GM23338 (cell line): ENCODE results near the gene ANKRD6. TPM values are rescaled to one million over a fixed set of nuclear protein-coding genes. Genes with fewer than 3 reads are reported as not detected.

Experiments used
- ATAC-seq: fragments of 200-7000 bp; cut with Tn5 transposase; 3 replicates; pipeline ENCODE4 v1.9.1; 2020
- DNase-seq: peaks from one replicate; pipeline ENCODE4 v3.0.0-alpha.2; 2015; ENCODE audit warnings: low spot score
- H2AFZ ChIP-seq: fragments of 200-600 bp; sonication (generic); 2 replicates; pipeline ENCODE4 v1.8.0; 2016; ENCODE audit warnings: antibody characterized with exemption, mild to moderate bottlenecking, moderate library complexity
- H3F3A ChIP-seq: fragments of 200-600 bp; sonication (generic); replicated peaks from 2 replicates; pipeline ENCODE4 v1.8.0; 2017; ENCODE audit warnings: antibody characterized with exemption, mixed run types, low read depth
- H3K27ac ChIP-seq: fragments of 200-600 bp; sonication (generic); 2 replicates; pipeline ENCODE4 v1.6.1; 2016; ENCODE audit warnings: low read depth
- H3K27me3 ChIP-seq: fragments of 200-600 bp; sonication (generic); 2 replicates; pipeline ENCODE4 v1.8.0; 2016; ENCODE audit warnings: mild to moderate bottlenecking, mixed run types, moderate library complexity; ENCODE audit not compliant: insufficient read depth
- H3K36me3 ChIP-seq: fragments of 200-600 bp; sonication (generic); 2 replicates; pipeline ENCODE4 v1.8.0; 2016; ENCODE audit warnings: mild to moderate bottlenecking; ENCODE audit not compliant: insufficient read depth
- H3K4me1 ChIP-seq: fragments of 200-600 bp; sonication (generic); 2 replicates; pipeline ENCODE4 v1.8.0; 2016; ENCODE audit warnings: mild to moderate bottlenecking, moderate library complexity; ENCODE audit not compliant: insufficient read depth
- H3K4me2 ChIP-seq: fragments of 200-600 bp; sonication (generic); 2 replicates; pipeline ENCODE4 v1.7.1; 2017; ENCODE audit warnings: mixed run types
- H3K4me3 ChIP-seq: fragments of 200-600 bp; sonication (generic); 2 replicates; pipeline ENCODE4 v1.6.1; 2016; ENCODE audit warnings: mixed run types
- H3K79me2 ChIP-seq: fragments of 200-600 bp; sonication (generic); replicated peaks from 2 replicates; pipeline ENCODE4 v1.8.0; 2017; ENCODE audit warnings: mild to moderate bottlenecking; ENCODE audit not compliant: insufficient read depth
- H3K9me2 ChIP-seq: fragments of 200-600 bp; sonication (generic); 2 replicates; pipeline ENCODE4 v1.8.0; 2017; ENCODE audit not compliant: insufficient read depth
- H4K20me1 ChIP-seq: fragments of 200-600 bp; sonication (generic); replicated peaks from 2 replicates; pipeline ENCODE4 v1.8.0; 2017; ENCODE audit warnings: mild to moderate bottlenecking; ENCODE audit not compliant: insufficient read depth
- H3K27ac Mint-ChIP-seq: 2 replicates; pipeline ENCODE4 v1.8.0; 2020; ENCODE audit warnings: inconsistent platforms, mild to moderate bottlenecking, moderate library complexity, mixed read lengths
- H3K27me3 Mint-ChIP-seq: 3 replicates; pipeline ENCODE4 v1.8.0; 2022; ENCODE audit warnings: low read depth, mild to moderate bottlenecking, moderate library complexity, mixed read lengths, inconsistent platforms; ENCODE audit not compliant: insufficient read depth, poor library complexity
- H3K36me3 Mint-ChIP-seq: 3 replicates; pipeline ENCODE4 v1.8.0; 2021; ENCODE audit warnings: low read depth, mild to moderate bottlenecking, inconsistent platforms, moderate library complexity, mixed read lengths
- H3K4me1 Mint-ChIP-seq: 3 replicates; pipeline ENCODE4 v1.8.0; 2020; ENCODE audit warnings: mild to moderate bottlenecking, inconsistent platforms, mixed read lengths
- H3K4me3 Mint-ChIP-seq: 3 replicates; pipeline ENCODE4 v1.8.0; 2021; ENCODE audit warnings: moderate library complexity, mild to moderate bottlenecking, inconsistent platforms, mixed read lengths
- H3K9me3 Mint-ChIP-seq: 3 replicates; pipeline ENCODE4 v1.8.0; 2020; ENCODE audit warnings: moderate library complexity, mild to moderate bottlenecking, inconsistent platforms, mixed read lengths
- CREB1 ChIP-seq: fragments of 250-450 bp; sonication (Bioruptor Pico); IDR thresholded peaks from 2 replicates; pipeline ENCODE4 v1.5.0; 2020; ENCODE audit warnings: low read depth, mild to moderate bottlenecking, moderate library complexity
- EZH2phosphoT487 ChIP-seq: fragments of 200-600 bp; sonication (generic); IDR thresholded peaks from one replicate; pipeline ENCODE4 v1.8.1; 2018; ENCODE audit warnings: antibody characterized with exemption; ENCODE audit not compliant: unreplicated experiment
- JUNB ChIP-seq: IDR thresholded peaks from one replicate; pipeline ENCODE4 v1.6.1; 2016; ENCODE audit warnings: antibody characterized with exemption; ENCODE audit not compliant: unreplicated experiment
- ZNF331 ChIP-seq: fragments of 250-450 bp; sonication (Bioruptor Pico); IDR thresholded peaks from 2 replicates; pipeline ENCODE4 v1.5.0; 2020; ENCODE audit warnings: low read depth, mild to moderate bottlenecking, moderate library complexity
- polyA plus RNA-seq: library from polyadenylated mRNA; unstranded; fragments of >200 nt; fragmentation: Nextera tagmentation; extraction: Ambion mirVana; gene quantifications from 2 replicates; pipeline ENCODE4 v1.2.1, GENCODE V29; 2016
- total RNA-seq: library from RNA; depleted of rRNA; stranded (reverse); fragments of >200 nt; shearing (Covaris generic); gene quantifications from 2 replicates; pipeline ENCODE4 v1.2.3, GENCODE V29; 2014
- TF ChIP-seq, protein P1 (sequence below), 2 experiments: fragments of 200-600 bp in 1 of 2; sonication (generic) in 1 of 2; conservative IDR thresholded peaks; 2 replicates each; pipeline versions ENCODE4 v1.5.1 to v1.6.1; 2016 to 2017; ENCODE audit warnings: antibody characterized with exemption in 2 of 2, low read depth in 2 of 2, mild to moderate bottlenecking in 2 of 2, moderate library complexity in 1 of 2
- TF ChIP-seq, protein P2 (sequence below): fragments of 250-450 bp; sonication (Bioruptor Pico); IDR thresholded peaks from 2 replicates; pipeline ENCODE4 v1.5.0; 2020; ENCODE audit warnings: mild to moderate bottlenecking, moderate library complexity
- TF ChIP-seq, protein P3 (sequence below): IDR thresholded peaks from one replicate; pipeline ENCODE4 v1.6.1; 2018; ENCODE audit warnings: antibody characterized with exemption; ENCODE audit not compliant: unreplicated experiment
- TF ChIP-seq, protein P4 (sequence below): IDR thresholded peaks from 2 replicates; pipeline ENCODE4 v1.6.1; 2016; ENCODE audit warnings: antibody characterized with exemption

ANKRD6 gene
- total and polyA plus RNA-seq, 2 experiments from 2014 or later: 3.2 to 9.2 TPM

- Mint-ChIP-seq H3K27me3 (peaks cover 5% of the 10 kb centered on the region), H3K4me3 (no peak overlapping the region), H3K4me1 (peaks cover 16% of the 10 kb centered on the region), H3K9me3 (no peaks in the 10 kb centered on the region), H3K27ac (no peak overlapping the region), H3K36me3 (no peaks in the 10 kb centered on the region)
- no peak overlapping the region for H2AFZ ChIP-seq
- no peaks in the 10 kb centered on the region for H3K9me2 ChIP-seq
- H3K4me2 ChIP-seq: no peak overlapping the region
- no peaks in the 10 kb centered on the region for H3K36me3 ChIP-seq
- H3K4me3 ChIP-seq: no peak overlapping the region
- no peak overlapping the region for H3K27ac ChIP-seq
- no peaks in the 10 kb centered on the region for H3K4me1 ChIP-seq
- TF ChIP-seq JUNB (no peak), ZNF331 (no peak), CREB1 (CRISPR knock-in tag) (no peak), EZH2phosphoT487 (no peak)
- TF ChIP-seq, protein P1, sequence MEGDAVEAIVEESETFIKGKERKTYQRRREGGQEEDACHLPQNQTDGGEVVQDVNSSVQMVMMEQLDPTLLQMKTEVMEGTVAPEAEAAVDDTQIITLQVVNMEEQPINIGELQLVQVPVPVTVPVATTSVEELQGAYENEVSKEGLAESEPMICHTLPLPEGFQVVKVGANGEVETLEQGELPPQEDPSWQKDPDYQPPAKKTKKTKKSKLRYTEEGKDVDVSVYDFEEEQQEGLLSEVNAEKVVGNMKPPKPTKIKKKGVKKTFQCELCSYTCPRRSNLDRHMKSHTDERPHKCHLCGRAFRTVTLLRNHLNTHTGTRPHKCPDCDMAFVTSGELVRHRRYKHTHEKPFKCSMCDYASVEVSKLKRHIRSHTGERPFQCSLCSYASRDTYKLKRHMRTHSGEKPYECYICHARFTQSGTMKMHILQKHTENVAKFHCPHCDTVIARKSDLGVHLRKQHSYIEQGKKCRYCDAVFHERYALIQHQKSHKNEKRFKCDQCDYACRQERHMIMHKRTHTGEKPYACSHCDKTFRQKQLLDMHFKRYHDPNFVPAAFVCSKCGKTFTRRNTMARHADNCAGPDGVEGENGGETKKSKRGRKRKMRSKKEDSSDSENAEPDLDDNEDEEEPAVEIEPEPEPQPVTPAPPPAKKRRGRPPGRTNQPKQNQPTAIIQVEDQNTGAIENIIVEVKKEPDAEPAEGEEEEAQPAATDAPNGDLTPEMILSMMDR (conservative IDR thresholded peaks at IDR 0.05; ENCODE audit: low read depth in 2 of 2): peak; percentile 28 to 35; a peak in 3 of 4 replicates
- TF ChIP-seq, protein P2, sequence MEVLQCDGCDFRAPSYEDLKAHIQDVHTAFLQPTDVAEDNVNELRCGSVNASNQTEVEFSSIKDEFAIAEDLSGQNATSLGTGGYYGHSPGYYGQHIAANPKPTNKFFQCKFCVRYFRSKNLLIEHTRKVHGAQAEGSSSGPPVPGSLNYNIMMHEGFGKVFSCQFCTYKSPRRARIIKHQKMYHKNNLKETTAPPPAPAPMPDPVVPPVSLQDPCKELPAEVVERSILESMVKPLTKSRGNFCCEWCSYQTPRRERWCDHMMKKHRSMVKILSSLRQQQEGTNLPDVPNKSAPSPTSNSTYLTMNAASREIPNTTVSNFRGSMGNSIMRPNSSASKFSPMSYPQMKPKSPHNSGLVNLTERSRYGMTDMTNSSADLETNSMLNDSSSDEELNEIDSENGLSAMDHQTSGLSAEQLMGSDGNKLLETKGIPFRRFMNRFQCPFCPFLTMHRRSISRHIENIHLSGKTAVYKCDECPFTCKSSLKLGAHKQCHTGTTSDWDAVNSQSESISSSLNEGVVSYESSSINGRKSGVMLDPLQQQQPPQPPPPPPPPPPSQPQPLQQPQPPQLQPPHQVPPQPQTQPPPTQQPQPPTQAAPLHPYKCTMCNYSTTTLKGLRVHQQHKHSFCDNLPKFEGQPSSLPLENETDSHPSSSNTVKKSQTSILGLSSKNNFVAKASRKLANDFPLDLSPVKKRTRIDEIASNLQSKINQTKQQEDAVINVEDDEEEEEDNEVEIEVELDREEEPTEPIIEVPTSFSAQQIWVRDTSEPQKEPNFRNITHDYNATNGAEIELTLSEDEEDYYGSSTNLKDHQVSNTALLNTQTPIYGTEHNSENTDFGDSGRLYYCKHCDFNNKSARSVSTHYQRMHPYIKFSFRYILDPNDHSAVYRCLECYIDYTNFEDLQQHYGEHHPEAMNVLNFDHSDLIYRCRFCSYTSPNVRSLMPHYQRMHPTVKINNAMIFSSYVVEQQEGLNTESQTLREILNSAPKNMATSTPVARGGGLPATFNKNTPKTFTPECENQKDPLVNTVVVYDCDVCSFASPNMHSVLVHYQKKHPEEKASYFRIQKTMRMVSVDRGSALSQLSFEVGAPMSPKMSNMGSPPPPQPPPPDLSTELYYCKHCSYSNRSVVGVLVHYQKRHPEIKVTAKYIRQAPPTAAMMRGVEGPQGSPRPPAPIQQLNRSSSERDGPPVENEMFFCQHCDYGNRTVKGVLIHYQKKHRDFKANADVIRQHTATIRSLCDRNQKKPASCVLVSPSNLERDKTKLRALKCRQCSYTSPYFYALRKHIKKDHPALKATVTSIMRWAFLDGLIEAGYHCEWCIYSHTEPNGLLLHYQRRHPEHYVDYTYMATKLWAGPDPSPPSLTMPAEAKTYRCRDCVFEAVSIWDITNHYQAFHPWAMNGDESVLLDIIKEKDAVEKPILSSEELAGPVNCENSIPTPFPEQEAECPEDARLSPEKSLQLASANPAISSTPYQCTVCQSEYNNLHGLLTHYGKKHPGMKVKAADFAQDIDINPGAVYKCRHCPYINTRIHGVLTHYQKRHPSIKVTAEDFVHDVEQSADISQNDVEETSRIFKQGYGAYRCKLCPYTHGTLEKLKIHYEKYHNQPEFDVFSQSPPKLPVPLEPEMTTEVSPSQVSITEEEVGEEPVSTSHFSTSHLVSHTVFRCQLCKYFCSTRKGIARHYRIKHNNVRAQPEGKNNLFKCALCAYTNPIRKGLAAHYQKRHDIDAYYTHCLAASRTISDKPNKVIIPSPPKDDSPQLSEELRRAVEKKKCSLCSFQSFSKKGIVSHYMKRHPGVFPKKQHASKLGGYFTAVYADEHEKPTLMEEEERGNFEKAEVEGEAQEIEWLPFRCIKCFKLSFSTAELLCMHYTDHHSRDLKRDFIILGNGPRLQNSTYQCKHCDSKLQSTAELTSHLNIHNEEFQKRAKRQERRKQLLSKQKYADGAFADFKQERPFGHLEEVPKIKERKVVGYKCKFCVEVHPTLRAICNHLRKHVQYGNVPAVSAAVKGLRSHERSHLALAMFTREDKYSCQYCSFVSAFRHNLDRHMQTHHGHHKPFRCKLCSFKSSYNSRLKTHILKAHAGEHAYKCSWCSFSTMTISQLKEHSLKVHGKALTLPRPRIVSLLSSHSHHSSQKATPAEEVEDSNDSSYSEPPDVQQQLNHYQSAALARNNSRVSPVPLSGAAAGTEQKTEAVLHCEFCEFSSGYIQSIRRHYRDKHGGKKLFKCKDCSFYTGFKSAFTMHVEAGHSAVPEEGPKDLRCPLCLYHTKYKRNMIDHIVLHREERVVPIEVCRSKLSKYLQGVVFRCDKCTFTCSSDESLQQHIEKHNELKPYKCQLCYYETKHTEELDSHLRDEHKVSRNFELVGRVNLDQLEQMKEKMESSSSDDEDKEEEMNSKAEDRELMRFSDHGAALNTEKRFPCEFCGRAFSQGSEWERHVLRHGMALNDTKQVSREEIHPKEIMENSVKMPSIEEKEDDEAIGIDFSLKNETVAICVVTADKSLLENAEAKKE: no peak
- TF ChIP-seq, protein P3, sequence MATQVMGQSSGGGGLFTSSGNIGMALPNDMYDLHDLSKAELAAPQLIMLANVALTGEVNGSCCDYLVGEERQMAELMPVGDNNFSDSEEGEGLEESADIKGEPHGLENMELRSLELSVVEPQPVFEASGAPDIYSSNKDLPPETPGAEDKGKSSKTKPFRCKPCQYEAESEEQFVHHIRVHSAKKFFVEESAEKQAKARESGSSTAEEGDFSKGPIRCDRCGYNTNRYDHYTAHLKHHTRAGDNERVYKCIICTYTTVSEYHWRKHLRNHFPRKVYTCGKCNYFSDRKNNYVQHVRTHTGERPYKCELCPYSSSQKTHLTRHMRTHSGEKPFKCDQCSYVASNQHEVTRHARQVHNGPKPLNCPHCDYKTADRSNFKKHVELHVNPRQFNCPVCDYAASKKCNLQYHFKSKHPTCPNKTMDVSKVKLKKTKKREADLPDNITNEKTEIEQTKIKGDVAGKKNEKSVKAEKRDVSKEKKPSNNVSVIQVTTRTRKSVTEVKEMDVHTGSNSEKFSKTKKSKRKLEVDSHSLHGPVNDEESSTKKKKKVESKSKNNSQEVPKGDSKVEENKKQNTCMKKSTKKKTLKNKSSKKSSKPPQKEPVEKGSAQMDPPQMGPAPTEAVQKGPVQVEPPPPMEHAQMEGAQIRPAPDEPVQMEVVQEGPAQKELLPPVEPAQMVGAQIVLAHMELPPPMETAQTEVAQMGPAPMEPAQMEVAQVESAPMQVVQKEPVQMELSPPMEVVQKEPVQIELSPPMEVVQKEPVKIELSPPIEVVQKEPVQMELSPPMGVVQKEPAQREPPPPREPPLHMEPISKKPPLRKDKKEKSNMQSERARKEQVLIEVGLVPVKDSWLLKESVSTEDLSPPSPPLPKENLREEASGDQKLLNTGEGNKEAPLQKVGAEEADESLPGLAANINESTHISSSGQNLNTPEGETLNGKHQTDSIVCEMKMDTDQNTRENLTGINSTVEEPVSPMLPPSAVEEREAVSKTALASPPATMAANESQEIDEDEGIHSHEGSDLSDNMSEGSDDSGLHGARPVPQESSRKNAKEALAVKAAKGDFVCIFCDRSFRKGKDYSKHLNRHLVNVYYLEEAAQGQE: no peak
- TF ChIP-seq, protein P4, sequence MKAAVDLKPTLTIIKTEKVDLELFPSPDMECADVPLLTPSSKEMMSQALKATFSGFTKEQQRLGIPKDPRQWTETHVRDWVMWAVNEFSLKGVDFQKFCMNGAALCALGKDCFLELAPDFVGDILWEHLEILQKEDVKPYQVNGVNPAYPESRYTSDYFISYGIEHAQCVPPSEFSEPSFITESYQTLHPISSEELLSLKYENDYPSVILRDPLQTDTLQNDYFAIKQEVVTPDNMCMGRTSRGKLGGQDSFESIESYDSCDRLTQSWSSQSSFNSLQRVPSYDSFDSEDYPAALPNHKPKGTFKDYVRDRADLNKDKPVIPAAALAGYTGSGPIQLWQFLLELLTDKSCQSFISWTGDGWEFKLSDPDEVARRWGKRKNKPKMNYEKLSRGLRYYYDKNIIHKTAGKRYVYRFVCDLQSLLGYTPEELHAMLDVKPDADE: no peak
- H4K20me1 ChIP-seq: no peaks in the 10 kb centered on the region
- DNase-seq (peak; percentile 38), ATAC-seq (peak; percentile 78)
- H3K27me3 ChIP-seq: no peaks in the 10 kb centered on the region
- H3F3A ChIP-seq: no peaks in the 10 kb centered on the region
- H3K79me2 ChIP-seq: no peaks in the 10 kb centered on the region
These were observed 150.6 kb downstream of the ANKRD6 start for GRCh38 chr6:89583559-89583958.
